Neural cell (in vitro differentiated cells): ENCODE data around the gene ROS1. TPM values are rescaled to one million over a fixed set of nuclear protein-coding genes. Genes with fewer than 3 reads are reported as not detected.

Experiments
- H2AFZ ChIP-seq: fragments of 200-600, 300-800 bp; sonication (generic), shearing (Covaris generic); 2 replicates; pipeline ENCODE4 v1.6.0; 2014; ENCODE audit warnings: low read depth, mild to moderate bottlenecking, antibody characterized with exemption, low read length, moderate library complexity
- H3F3A ChIP-seq: fragments of 200-600 bp; shearing (Covaris generic); 2 replicates; pipeline ENCODE4 v1.6.1; 2016; ENCODE audit warnings: mild to moderate bottlenecking, moderate library complexity, mixed read lengths, antibody characterized with exemption, low read length; ENCODE audit not compliant: insufficient read depth, poor library complexity, severe bottlenecking
- H3K27ac ChIP-seq: fragments of 200-600, 300-800 bp; sonication (generic), shearing (Covaris generic); 2 replicates; pipeline ENCODE4 v1.5.1; 2014; ENCODE audit warnings: mild to moderate bottlenecking, low read length, moderate library complexity
- H3K27me3 ChIP-seq: fragments of 300-800, 200-600 bp; sonication (generic), shearing (Covaris generic); 2 replicates; pipeline ENCODE4 v1.6.0; 2014; ENCODE audit warnings: mild to moderate bottlenecking, low read depth, low read length, moderate library complexity; ENCODE audit not compliant: insufficient read depth
- H3K36me3 ChIP-seq: fragments of 300-800, 200-600 bp; sonication (generic), shearing (Covaris generic); 2 replicates; pipeline ENCODE4 v1.5.1; 2014; ENCODE audit warnings: mild to moderate bottlenecking, antibody characterized with exemption, low read length, moderate library complexity; ENCODE audit not compliant: insufficient read depth
- H3K4me2 ChIP-seq: fragments of 300-800, 200-600 bp; sonication (generic), shearing (Covaris generic); 2 replicates; pipeline ENCODE4 v1.6.0; 2014; ENCODE audit warnings: mild to moderate bottlenecking, low read length
- H3K4me3 ChIP-seq: fragments of 300-800, 200-600 bp; sonication (generic), shearing (Covaris generic); 2 replicates; pipeline ENCODE4 v1.5.1; 2014; ENCODE audit warnings: mild to moderate bottlenecking, low read length, moderate library complexity
- H3K79me2 ChIP-seq: fragments of 200-600 bp; shearing (Covaris generic); replicated peaks from 2 replicates; pipeline ENCODE4 v1.6.0; 2014; ENCODE audit warnings: mild to moderate bottlenecking, low read length, moderate library complexity; ENCODE audit not compliant: insufficient read depth
- H3K9ac ChIP-seq: fragments of 300-800, 200-600 bp; sonication (generic), shearing (Covaris generic); 2 replicates; pipeline ENCODE4 v1.6.1; 2016; ENCODE audit warnings: mild to moderate bottlenecking, low read length, mixed read lengths
- H3K9me2 ChIP-seq: fragments of 200-600 bp; shearing (Covaris generic); 2 replicates; pipeline ENCODE4 v1.6.1; 2016; ENCODE audit warnings: mild to moderate bottlenecking, low read length, mixed read lengths; ENCODE audit not compliant: insufficient read depth
- H3K9me3 ChIP-seq: fragments of 200-600, 300-800 bp; sonication (generic), shearing (Covaris generic); 2 replicates; pipeline ENCODE4 v1.6.1; 2016; ENCODE audit warnings: mild to moderate bottlenecking, mixed run types, low read length, moderate library complexity, mixed read lengths
- H4K20me1 ChIP-seq: fragments of 200-600 bp; shearing (Covaris generic); 2 replicates; pipeline ENCODE4 v1.6.1; 2016; ENCODE audit warnings: mild to moderate bottlenecking, mixed run types; ENCODE audit not compliant: insufficient read depth
- CTCF ChIP-seq: fragments of 450-650 bp; IDR thresholded peaks from 2 replicates; pipeline ENCODE4 v1.5.1; 2014; ENCODE audit warnings: antibody characterized with exemption, mild to moderate bottlenecking, moderate library complexity; ENCODE audit not compliant: poor library complexity, severe bottlenecking
- EP300 ChIP-seq: fragments of 450-650 bp; conservative IDR thresholded peaks from 2 replicates; pipeline ENCODE4 v1.6.1; 2014; ENCODE audit warnings: antibody characterized with exemption, mild to moderate bottlenecking, moderate library complexity; ENCODE audit not compliant: poor library complexity, severe bottlenecking
- EZH2 ChIP-seq: fragments of 200-600, 300-800 bp; shearing (Covaris generic), sonication (generic); IDR thresholded peaks from 2 replicates; pipeline ENCODE4 v1.6.1; 2014; ENCODE audit warnings: antibody characterized with exemption, low read length, borderline replicate concordance, mild to moderate bottlenecking; ENCODE audit not compliant: insufficient read depth, poor library complexity, severe bottlenecking
- MXI1 ChIP-seq: fragments of 450-650 bp; conservative IDR thresholded peaks from 2 replicates; pipeline ENCODE4 v1.6.1; 2014; ENCODE audit warnings: antibody characterized with exemption, mild to moderate bottlenecking; ENCODE audit not compliant: poor library complexity, severe bottlenecking
- POLR2AphosphoS5 ChIP-seq: IDR thresholded peaks from 2 replicates; pipeline ENCODE4 v1.6.1; 2012
- RAD21 ChIP-seq: fragments of 450-650 bp; conservative IDR thresholded peaks from 2 replicates; pipeline ENCODE4 v1.6.1; 2014; ENCODE audit warnings: antibody characterized with exemption, mild to moderate bottlenecking, moderate library complexity
- REST ChIP-seq: IDR thresholded peaks from 2 replicates; pipeline ENCODE4 v1.6.1; 2012; ENCODE audit warnings: borderline replicate concordance
- SMC3 ChIP-seq: fragments of 450-650 bp; conservative IDR thresholded peaks from 2 replicates; pipeline ENCODE4 v1.6.1; 2014; ENCODE audit warnings: antibody characterized with exemption, mild to moderate bottlenecking, moderate library complexity; ENCODE audit not compliant: poor library complexity
- TAF1 ChIP-seq: IDR thresholded peaks from 2 replicates; pipeline ENCODE4 v1.6.1; 2012; ENCODE audit warnings: low read depth
- polyA plus RNA-seq: library from polyadenylated mRNA; depleted of rRNA; stranded (reverse); fragments of >200 nt; gene quantifications from 2 replicates; pipeline ENCODE4 v1.2.3, GENCODE V29; 2014

Gene ROS1
- polyA plus RNA-seq, 1 donor from 2014 or later: not detected

GRCh38 chr6:117473401-117473800 lies 47.7 kb upstream of the ROS1 start (continued):
- no peak for TF ChIP-seq REST

- Histone ChIP-seq H3K79me2 (no peaks in the 10 kb centered on the region), H3K4me2 (no peak overlapping the region), H3K27me3 (no peaks in the 10 kb centered on the region), H3K27ac (no peak overlapping the region), H3K4me3 (no peak overlapping the region), H4K20me1 (no peaks in the 10 kb centered on the region), H3F3A (no peaks in the 10 kb centered on the region), H3K9ac (no peak overlapping the region), H3K9me2 (no peaks in the 10 kb centered on the region), H3K9me3 (no peaks in the 10 kb centered on the region), H3K36me3 (no peaks in the 10 kb centered on the region), H2AFZ (no peak overlapping the region)
- TF ChIP-seq REST (no peak), RAD21 (no peak), CTCF (no peak), TAF1 (no peak), POLR2AphosphoS5 (no peak), EZH2 (no peak), MXI1 (no peak), EP300 (no peak), SMC3 (no peak)
Measured at GRCh38 chr6:117472667-117473066, 46.9 kb upstream of the ROS1 start.
